Body of pancreas (tissue), 4 donors: ENCODE measurements around the gene C20orf141.

Source experiments
- CTCF ChIP-seq, 7 experiments: fragments of 450-650 bp in 4 of 7; fragments of 200-600 bp in 3 of 7; sonication (generic) in 3 of 7; IDR thresholded peaks; one replicate each; pipeline ENCODE4 v1.5.1; 2016 to 2019; ENCODE audit warnings: antibody characterized with exemption in 7 of 7
- POLR2A ChIP-seq, 3 donors: fragments of 450-650 bp; IDR thresholded peaks; one replicate each; pipeline ENCODE4 v1.6.1; 2016; ENCODE audit warnings: antibody characterized with exemption in 3 of 3, mild to moderate bottlenecking in 2 of 3

- TF ChIP-seq CTCF (IDR thresholded peaks at IDR 0.05) (no peak), POLR2A (IDR thresholded peaks at IDR 0.05) (no peak)
Observed at GRCh38 chr20:2817891-2818595, 3.3 kb downstream of the C20orf141 start.
